Activated CD8-positive, alpha-beta T cell treated with anti-CD3 and anti-CD28 coated beads, Interleukin-2, amount 10 ng/mL, durations not matched to agents 7 days and 5 days (primary cell): Measurements from ENCODE around the gene FAM181A. TPM values are rescaled to one million over a fixed set of nuclear protein-coding genes. Genes with fewer than 3 reads are reported as not detected.

Experiments used
- ATAC-seq: fragments of 150-1000 bp; cut with Tn5 transposase; one replicate; pipeline ENCODE4 v1.10.0; 2021; ENCODE audit warnings: moderate library complexity
- CTCF ChIA-PET: fragments of 350-600 bp; sonication (Branson Sonifier 250); formaldehyde crosslinking; loops from one replicate; lab custom pipeline; 2021; ENCODE audit warnings: antibody characterized with exemption; lab: Charles Lee
- POLR2A ChIA-PET: fragments of 350-600 bp; sonication (Branson Sonifier 250); formaldehyde crosslinking; loops from one replicate; lab custom pipeline; 2021; ENCODE audit warnings: antibody characterized with exemption; lab: Charles Lee
- DNase-seq: peaks from one replicate; pipeline ENCODE4 v3.0.0-alpha.2; 2020
- H3K27ac Mint-ChIP-seq: one replicate; pipeline ENCODE4 v1.8.0; 2021; ENCODE audit warnings: mild to moderate bottlenecking, mixed read lengths
- H3K27me3 Mint-ChIP-seq: one replicate; pipeline ENCODE4 v1.8.0; 2021; ENCODE audit warnings: low read depth, mixed read lengths
- H3K36me3 Mint-ChIP-seq: one replicate; pipeline ENCODE4 v1.8.0; 2021; ENCODE audit warnings: low read depth, mixed read lengths
- H3K4me1 Mint-ChIP-seq: one replicate; pipeline ENCODE4 v1.8.0; 2021; ENCODE audit warnings: low read depth, mixed read lengths
- H3K4me3 Mint-ChIP-seq: one replicate; pipeline ENCODE4 v1.8.0; 2021; ENCODE audit warnings: mild to moderate bottlenecking, mixed read lengths
- H3K9me3 Mint-ChIP-seq: one replicate; pipeline ENCODE4 v1.8.0; 2022; ENCODE audit warnings: mixed read lengths; ENCODE audit not compliant: insufficient read depth
- total RNA-seq, 2 experiments: library from RNA; stranded (reverse); gene quantifications; one replicate each; pipeline ENCODE4 v1.2.3, GENCODE V29; 2021

Gene FAM181A
- total RNA-seq, 2 experiments from 2014 or later: not detected

GRCh38 chr14:93923626-93924025 is 3.5 kb upstream of the FAM181A start:
- Mint-ChIP-seq H3K4me3 (no peak overlapping the region), H3K27ac (no peak overlapping the region), H3K36me3 (no peaks in the 10 kb centered on the region), H3K4me1 (no peaks in the 10 kb centered on the region), H3K9me3 (no peaks in the 10 kb centered on the region), H3K27me3 (peaks cover 7% of the 10 kb centered on the region)
- no peak for ATAC-seq
- ChIA-PET CTCF (interaction anchor here (1.5 to 2.0 kb wide), 2 partner anchors 13 to 16 kb away, joined by 8 to 9 read pairs; no protein-coding TSS in a partner anchor), POLR2A (no interaction called here)
- no peak for DNase-seq

DNA sequence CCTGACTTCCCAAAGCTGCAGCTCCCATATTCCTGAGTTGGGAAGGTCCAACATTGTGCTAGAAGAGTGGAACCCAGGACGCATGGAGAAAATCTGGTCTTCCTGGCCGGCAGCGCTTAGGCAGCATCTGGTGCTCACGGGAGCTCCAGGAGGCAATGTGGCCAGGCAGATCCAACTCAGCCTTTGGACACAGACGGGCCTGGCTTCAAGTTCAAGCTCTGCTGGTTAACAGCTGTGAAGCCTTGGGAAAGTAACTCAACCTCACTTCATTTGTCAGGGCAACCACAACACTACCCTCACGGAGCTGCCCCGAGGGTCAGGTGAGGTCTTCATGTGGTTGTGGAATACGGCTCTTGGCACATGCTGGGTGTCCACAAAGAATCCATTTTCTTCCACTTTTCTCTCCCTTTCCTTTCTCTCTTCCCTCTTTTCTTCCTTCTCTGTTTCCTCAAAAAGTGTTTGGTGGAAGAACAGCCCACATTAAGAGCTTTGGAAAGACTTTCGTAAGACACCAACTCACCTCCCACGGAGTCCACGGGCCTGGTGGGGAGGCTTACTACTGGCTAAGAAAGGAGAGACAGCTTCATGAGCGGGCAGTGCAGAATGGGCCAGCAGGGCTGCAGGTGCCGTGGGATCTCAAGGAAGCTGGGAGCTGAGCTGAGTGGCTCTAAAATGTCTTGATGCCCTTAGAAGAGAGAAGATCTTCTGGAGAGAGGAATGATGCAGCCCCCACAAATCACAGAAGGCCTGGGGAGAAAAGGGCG is 2.4 kb upstream of the FAM181A start:
- Mint-ChIP-seq H3K9me3 (no peaks in the 10 kb centered on the region), H3K36me3 (no peaks in the 10 kb centered on the region), H3K4me3 (no peak overlapping the region), H3K27me3 (peaks cover 5% of the 10 kb centered on the region), H3K27ac (no peak overlapping the region), H3K4me1 (no peaks in the 10 kb centered on the region)
- CTCF ChIA-PET: interaction anchor here (1.8 to 2.0 kb wide), 2 partner anchors 12 to 15 kb away, joined by 7 to 8 read pairs; no protein-coding TSS in a partner anchor
- no peak for DNase-seq
- POLR2A ChIA-PET: no interaction called here
- no peak for ATAC-seq

DNA sequence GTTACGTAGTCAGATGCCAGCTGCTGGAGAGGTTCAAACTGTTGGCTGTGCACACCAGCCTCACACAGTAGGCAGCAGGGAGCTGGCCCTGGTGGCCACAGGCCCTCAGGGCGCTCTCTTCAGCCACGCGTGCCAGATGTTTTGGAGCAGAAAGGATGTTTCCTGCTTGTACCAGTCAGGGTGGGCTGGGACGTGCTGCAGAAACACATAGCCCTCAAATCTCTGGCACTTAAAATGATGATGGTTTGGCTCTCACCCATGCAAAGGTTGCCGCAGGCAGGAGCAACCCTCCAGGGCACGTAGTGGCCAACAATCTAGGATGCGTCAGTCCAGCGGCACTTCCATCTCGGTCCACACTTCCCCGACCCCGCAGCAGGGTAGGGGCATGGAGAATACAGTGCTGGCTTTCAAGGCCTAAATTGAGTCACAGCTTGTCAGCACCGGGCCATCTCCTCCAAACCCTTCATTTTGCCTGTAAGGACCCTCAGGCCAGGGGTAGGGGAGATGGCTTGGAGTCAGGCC is 1.7 kb upstream of the FAM181A start:
- peaks cover 5% of the 10 kb centered on the region for H3K27me3 Mint-ChIP-seq
- POLR2A ChIA-PET: no interaction called here
- no peak for DNase-seq

GRCh38 chr14:93926245-93926872 is 785 bp upstream of the FAM181A start:
- Mint-ChIP-seq H3K9me3 (no peaks in the 10 kb centered on the region), H3K4me1 (no peaks in the 10 kb centered on the region), H3K4me3 (no peak overlapping the region), H3K27ac (no peak overlapping the region), H3K27me3 (no peaks in the 10 kb centered on the region), H3K36me3 (no peaks in the 10 kb centered on the region)
- DNase-seq (no peak), ATAC-seq (no peak)
- POLR2A ChIA-PET: no interaction called here
- CTCF ChIA-PET: no interaction called here

More for the DNA sequence above, 1.7 kb upstream of the FAM181A start:
- H3K27ac Mint-ChIP-seq: no peak overlapping the region
- ATAC-seq: no peak
- CTCF ChIA-PET: interaction anchor here (1.8 kb wide), 1 partner anchor 15 kb away, joined by 7 read pairs; no protein-coding TSS in a partner anchor
- H3K9me3 Mint-ChIP-seq: no peaks in the 10 kb centered on the region
- no peaks in the 10 kb centered on the region for H3K4me1 Mint-ChIP-seq
- H3K4me3 Mint-ChIP-seq: no peak overlapping the region
- H3K36me3 Mint-ChIP-seq: no peaks in the 10 kb centered on the region

- DNase-seq (no peak), ATAC-seq (no peak)
- CTCF ChIA-PET: no interaction called here
- no peaks in the 10 kb centered on the region for H3K9me3 Mint-ChIP-seq
- POLR2A ChIA-PET: interaction anchor here (1.5 kb wide), 1 partner anchor 21 kb away, joined by 4 read pairs; no protein-coding TSS in a partner anchor
- H3K36me3 Mint-ChIP-seq: no peaks in the 10 kb centered on the region
- H3K27ac Mint-ChIP-seq: no peak overlapping the region
- no peaks in the 10 kb centered on the region for H3K4me1 Mint-ChIP-seq
- no peak overlapping the region for H3K4me3 Mint-ChIP-seq
- H3K27me3 Mint-ChIP-seq: no peaks in the 10 kb centered on the region
Measured at GRCh38 chr14:93927800-93928145, 629 bp downstream of the FAM181A start.

- no peaks in the 10 kb centered on the region for H3K36me3 Mint-ChIP-seq
- H3K4me3 Mint-ChIP-seq: no peak overlapping the region
- H3K4me1 Mint-ChIP-seq: no peaks in the 10 kb centered on the region
- no peaks in the 10 kb centered on the region for H3K9me3 Mint-ChIP-seq
- no peak overlapping the region for H3K27ac Mint-ChIP-seq
- ChIA-PET POLR2A (interaction anchor here (1.5 kb wide), 1 partner anchor 20 kb away, joined by 4 read pairs; no protein-coding TSS in a partner anchor), CTCF (no interaction called here)
- no peaks in the 10 kb centered on the region for H3K27me3 Mint-ChIP-seq
- ATAC-seq (no peak), DNase-seq (no peak)
Measured at GRCh38 chr14:93928184-93929047, 1.3 kb downstream of the FAM181A start.

DNA sequence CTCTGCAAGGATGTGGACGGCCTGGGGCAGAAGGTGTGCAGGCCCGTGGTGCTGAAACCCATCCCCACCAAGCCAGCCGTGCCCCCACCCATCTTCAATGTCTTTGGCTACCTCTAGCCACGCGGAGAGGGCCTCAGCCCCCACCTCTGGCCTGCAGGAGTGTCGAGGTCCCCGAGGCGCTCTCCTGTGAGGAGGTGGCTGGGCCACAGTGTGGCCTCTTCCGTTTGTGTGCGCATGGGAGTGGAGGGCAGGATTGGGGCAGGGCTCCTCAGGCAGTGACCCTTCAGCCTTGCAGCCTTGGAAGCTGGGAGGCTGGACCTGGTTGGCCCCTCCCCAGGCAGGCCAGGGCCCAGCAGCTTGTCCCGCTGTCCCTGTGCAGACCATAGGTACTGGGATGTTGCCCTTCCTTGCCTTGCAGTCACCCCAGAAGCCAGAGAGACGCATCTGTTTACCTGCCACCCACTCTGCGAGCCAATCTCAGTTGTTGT is 1.9 kb downstream of the FAM181A start:
- H3K9me3 Mint-ChIP-seq: no peaks in the 10 kb centered on the region
- no peak overlapping the region for H3K4me3 Mint-ChIP-seq
- no peaks in the 10 kb centered on the region for H3K27me3 Mint-ChIP-seq
- no peaks in the 10 kb centered on the region for H3K36me3 Mint-ChIP-seq
- ChIA-PET CTCF (no interaction called here), POLR2A (interaction anchor here (1.5 kb wide), 1 partner anchor 20 kb away, joined by 4 read pairs; no protein-coding TSS in a partner anchor)
- no peak for DNase-seq
- ATAC-seq: no peak
- no peaks in the 10 kb centered on the region for H3K4me1 Mint-ChIP-seq
- no peak overlapping the region for H3K27ac Mint-ChIP-seq

GRCh38 chr14:93929657-93930056 is 2.5 kb downstream of the FAM181A start:
- ATAC-seq (no peak), DNase-seq (no peak)
- ChIA-PET POLR2A (no interaction called here), CTCF (no interaction called here)
- Mint-ChIP-seq H3K27me3 (no peaks in the 10 kb centered on the region), H3K27ac (no peak overlapping the region), H3K36me3 (no peaks in the 10 kb centered on the region), H3K4me1 (no peaks in the 10 kb centered on the region), H3K4me3 (no peak overlapping the region), H3K9me3 (no peaks in the 10 kb centered on the region)

- no peaks in the 10 kb centered on the region for H3K4me1 Mint-ChIP-seq
- no peak overlapping the region for H3K4me3 Mint-ChIP-seq
- peaks cover 3% of the 10 kb centered on the region for H3K36me3 Mint-ChIP-seq
- POLR2A ChIA-PET: no interaction called here
- no peak for DNase-seq
- H3K9me3 Mint-ChIP-seq: no peaks in the 10 kb centered on the region
- CTCF ChIA-PET: no interaction called here
- ATAC-seq: no peak
- no peaks in the 10 kb centered on the region for H3K27me3 Mint-ChIP-seq
- H3K27ac Mint-ChIP-seq: no peak overlapping the region
Measured at GRCh38 chr14:93930296-93930988, 3.3 kb downstream of the FAM181A start.

DNA sequence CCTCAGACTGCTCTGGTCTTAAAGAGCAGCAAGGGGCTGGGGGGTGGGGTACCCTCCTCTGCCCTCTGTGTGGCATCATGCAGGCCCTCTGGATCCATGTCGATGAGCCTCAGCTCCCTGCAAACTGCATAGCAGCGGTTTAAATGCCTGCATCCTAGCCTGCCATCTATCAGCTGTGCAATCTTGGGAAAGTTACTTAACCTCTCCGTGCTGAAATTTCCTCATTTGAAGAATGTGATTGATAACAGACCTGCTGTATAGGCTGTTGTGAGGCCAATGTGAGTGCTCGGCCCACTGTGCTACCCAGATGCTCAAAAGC is 3.8 kb downstream of the FAM181A start:
- ChIA-PET POLR2A (no interaction called here), CTCF (no interaction called here)
- Mint-ChIP-seq H3K27ac (no peak overlapping the region), H3K4me1 (no peaks in the 10 kb centered on the region), H3K4me3 (no peak overlapping the region), H3K36me3 (peaks cover 3% of the 10 kb centered on the region), H3K27me3 (no peaks in the 10 kb centered on the region), H3K9me3 (no peaks in the 10 kb centered on the region)
- ATAC-seq (no peak), DNase-seq (no peak)

GRCh38 chr14:93932642-93933041 is 5.5 kb downstream of the FAM181A start:
- DNase-seq (no peak), ATAC-seq (no peak)
- ChIA-PET POLR2A (no interaction called here), CTCF (no interaction called here)
- Mint-ChIP-seq H3K4me3 (no peak overlapping the region), H3K27ac (no peak overlapping the region), H3K36me3 (peaks cover 8% of the 10 kb centered on the region), H3K4me1 (no peaks in the 10 kb centered on the region), H3K27me3 (no peaks in the 10 kb centered on the region), H3K9me3 (no peaks in the 10 kb centered on the region)
